ENCODE data around the gene FAM111A. TPM values are rescaled to one million over a fixed set of nuclear protein-coding genes. Genes with fewer than 3 reads are reported as not detected.
"Not testable (repeated sequence)": the region's sequence is repeated elsewhere in the genome, so short reads cannot be mapped to it uniquely, and the experiment has no call there.

Gene FAM111A
- total RNA-seq, 2 experiments from 2014 or later: 32.8 to 34.4 TPM

GRCh38 chr11:59119826-59120225 is 22.8 kb upstream of the FAM111A start:
- no peak overlapping the region for H3K27ac ChIP-seq (ENCODE audit: low read depth in 1 of 2, low read length in 2 of 2)
- TF ChIP-seq CTCF (IDR thresholded peaks at IDR 0.05): no peak
- H3K4me3 ChIP-seq (ENCODE audit: low read length): no peak overlapping the region
- Mint-ChIP-seq H3K27ac (no peak overlapping the region), H3K4me3 (no peak overlapping the region), H3K9me3 (peaks cover 5% of the 10 kb centered on the region), H3K27me3 (no peaks in the 10 kb centered on the region), H3K36me3 (ENCODE audit: low read depth) (no peaks in the 10 kb centered on the region), H3K4me1 (ENCODE audit: low read depth) (no peaks in the 10 kb centered on the region)
- DNase-seq (no peak), ATAC-seq (ENCODE audit: poor library complexity) (no peak)
- H3K4me1 ChIP-seq (ENCODE audit: insufficient read depth, low read length): no peaks in the 10 kb centered on the region
- H3K36me3 ChIP-seq (ENCODE audit: insufficient read depth, low read length): no peaks in the 10 kb centered on the region
- ChIA-PET CTCF (no interaction called here), POLR2A (interaction anchor here (0.5 kb wide), 1 partner anchor 1524 kb away, joined by 4 read pairs; no protein-coding TSS in a partner anchor)
- intact Hi-C loops (cut with DNase I, micrococcal nuclease): no loop called here
- H3K9me3 ChIP-seq (ENCODE audit: control insufficient read depth in 1 of 2, insufficient read depth in 1 of 2, low read length in 2 of 2): peaks cover 7 to 21% of the 10 kb centered on the region in 2 experiments
- no peaks in the 10 kb centered on the region for H3K27me3 ChIP-seq (ENCODE audit: control insufficient read depth in 1 of 2, insufficient read depth in 2 of 2, low read length in 2 of 2)

- H3K36me3 Mint-ChIP-seq (ENCODE audit: low read depth): peaks cover 64% of the 10 kb centered on the region
- peaks cover 0 to 9% of the 10 kb centered on the region in 2 experiments for H3K9me3 ChIP-seq (ENCODE audit: control insufficient read depth in 1 of 2, insufficient read depth in 1 of 2, low read length in 2 of 2)
- POLR2A ChIA-PET: interaction anchor here (0.7 to 1.4 kb wide), 5 partner anchors 23 to 77 kb away, joined by 3 to 6 read pairs (median 5); partner anchors contain the start of gene DTX4
- H3K4me3 ChIP-seq (ENCODE audit: low read length): no peak overlapping the region
- peak; percentile 98 for TF ChIP-seq CTCF (IDR thresholded peaks at IDR 0.05)
- peak overlapping the region; percentile 75 for H3K4me3 Mint-ChIP-seq
- peaks cover 7% of the 10 kb centered on the region for H3K4me1 ChIP-seq (ENCODE audit: insufficient read depth, low read length)
- ATAC-seq (ENCODE audit: poor library complexity) (peak; percentile 100), DNase-seq (peak; percentile 80 to 92 (median 87))
- CTCF ChIA-PET: interaction anchor here (0.7 to 2.0 kb wide), 35 partner anchors 8 to 1469 kb away, joined by 3 to 36 read pairs (median 4); partner anchors contain the start of genes DTX4 and FAM111B
- intact Hi-C loops (cut with DNase I, micrococcal nuclease): loop anchor here (1.0 to 5.0 kb wide), 6 partner anchors 39 to 1569 kb away; partner anchors contain the start of gene UBE2L6 (in 1 of the 2)
- H3K27me3 Mint-ChIP-seq: no peaks in the 10 kb centered on the region
- H3K9me3 Mint-ChIP-seq: no peaks in the 10 kb centered on the region
- no peaks in the 10 kb centered on the region for H3K27me3 ChIP-seq (ENCODE audit: control insufficient read depth in 1 of 2, insufficient read depth in 2 of 2, low read length in 2 of 2)
- H3K27ac ChIP-seq (ENCODE audit: low read depth in 1 of 2, low read length in 2 of 2): no peak overlapping the region
- no peak overlapping the region for H3K27ac Mint-ChIP-seq
- peaks cover 52% of the 10 kb centered on the region for H3K36me3 ChIP-seq (ENCODE audit: insufficient read depth, low read length)
- peaks cover 8% of the 10 kb centered on the region for H3K4me1 Mint-ChIP-seq (ENCODE audit: low read depth)
These were observed 6.8 kb upstream of the FAM111A start for GRCh38 chr11:59135648-59136461.

GRCh38 chr11:59136551-59136950 is 6.1 kb upstream of the FAM111A start:
- H3K36me3 ChIP-seq (ENCODE audit: insufficient read depth, low read length): peaks cover 48% of the 10 kb centered on the region
- H3K27ac ChIP-seq (ENCODE audit: low read depth in 1 of 2, low read length in 2 of 2); H3K27me3 ChIP-seq (ENCODE audit: control insufficient read depth in 1 of 2, insufficient read depth in 2 of 2, low read length in 2 of 2); ATAC-seq (ENCODE audit: poor library complexity); H3K27ac Mint-ChIP-seq; H3K9me3 Mint-ChIP-seq; H3K4me3 Mint-ChIP-seq; H3K4me1 ChIP-seq (ENCODE audit: insufficient read depth, low read length); DNase-seq; H3K4me3 ChIP-seq (ENCODE audit: low read length); H3K9me3 ChIP-seq (ENCODE audit: control insufficient read depth in 1 of 2, insufficient read depth in 1 of 2, low read length in 2 of 2); H3K27me3 Mint-ChIP-seq: not testable (repeated sequence)
- intact Hi-C loops (cut with DNase I, micrococcal nuclease): loop anchor here (1.0 to 5.0 kb wide), 6 partner anchors 39 to 1569 kb away; partner anchors contain the start of gene UBE2L6 (in 1 of the 2)
- CTCF ChIA-PET: interaction anchor here (1.1 to 2.0 kb wide), 22 partner anchors 9 to 484 kb away, joined by 3 to 36 read pairs (median 6); partner anchors contain the start of genes DTX4 and FAM111B
- POLR2A ChIA-PET: interaction anchor here (1.4 kb wide), 1 partner anchor 22 kb away, joined by 6 read pairs; no protein-coding TSS in a partner anchor
- Mint-ChIP-seq H3K36me3 (ENCODE audit: low read depth) (peaks cover 57% of the 10 kb centered on the region), H3K4me1 (ENCODE audit: low read depth) (peaks cover 15% of the 10 kb centered on the region)
